NCI-H510A (cell line): ENCODE results near the gene ARGFX.
"Not testable (repeated sequence)": the region's sequence is repeated elsewhere in the genome, so short reads cannot be mapped to it uniquely, and the experiment has no call there.

Experiments used
- DNase-seq: peaks from one replicate; lab custom pipeline; 2025; lab: John Stamatoyannopoulos, UW

The ARGFX gene

DNA sequence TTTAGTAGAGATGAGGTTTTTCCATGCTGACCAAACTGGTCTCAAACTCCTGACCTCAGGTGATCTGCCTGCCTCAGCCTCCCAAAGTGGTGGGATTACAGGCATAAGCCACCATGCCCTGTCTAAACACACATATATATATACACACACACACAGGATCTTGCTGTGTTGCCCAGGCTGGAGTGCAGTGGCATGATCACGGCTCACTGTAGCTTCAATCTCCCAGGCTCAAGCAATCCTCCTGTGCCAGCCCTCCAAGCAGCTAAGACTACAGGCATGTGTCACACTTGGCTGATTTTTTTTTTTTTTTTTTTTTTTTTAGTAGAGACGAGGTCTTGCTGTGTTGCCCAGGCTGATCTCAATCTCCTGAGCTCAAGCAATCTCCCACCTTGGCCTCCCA, 32.2 kb downstream of the ARGFX start:
- DNase-seq, result not testable (repeated sequence)

DNA sequence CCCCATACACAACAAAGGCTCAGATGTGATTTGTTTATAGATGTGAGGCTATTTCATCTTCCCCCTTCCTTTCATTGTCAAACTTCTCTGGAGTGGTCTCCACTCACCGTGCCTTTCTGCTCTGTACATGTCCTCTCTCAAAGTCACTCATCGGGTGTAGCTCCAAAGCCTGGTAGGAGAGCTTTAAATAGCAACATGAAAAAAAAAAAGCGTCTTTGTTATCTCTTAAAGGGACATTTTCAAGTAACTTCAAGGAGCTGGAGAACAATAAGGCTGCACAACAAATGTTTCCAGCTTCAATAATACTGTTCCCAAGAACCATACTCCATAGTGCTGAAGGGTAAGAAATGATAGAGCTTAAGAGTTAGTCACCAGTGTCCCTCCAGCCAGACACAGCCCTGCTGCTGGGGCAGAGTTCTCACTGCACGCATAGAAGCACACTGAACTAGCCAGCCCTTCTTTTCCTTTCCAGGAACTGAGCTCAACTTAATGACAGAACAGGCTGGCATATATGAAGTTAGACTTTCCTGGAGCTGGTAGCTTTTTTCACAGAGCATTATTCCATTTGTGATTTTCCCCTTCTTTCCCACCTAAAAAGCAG, 33.6 kb downstream of the ARGFX start:
- no peak for DNase-seq

GRCh38 chr3:121604759-121605158, 37.0 kb downstream of the ARGFX start:
- no peak for DNase-seq

GRCh38 chr3:121606106-121606505, 38.4 kb downstream of the ARGFX start:
- no peak for DNase-seq
